ENCODE data around the gene GASK1A.

The GASK1A gene

DNA sequence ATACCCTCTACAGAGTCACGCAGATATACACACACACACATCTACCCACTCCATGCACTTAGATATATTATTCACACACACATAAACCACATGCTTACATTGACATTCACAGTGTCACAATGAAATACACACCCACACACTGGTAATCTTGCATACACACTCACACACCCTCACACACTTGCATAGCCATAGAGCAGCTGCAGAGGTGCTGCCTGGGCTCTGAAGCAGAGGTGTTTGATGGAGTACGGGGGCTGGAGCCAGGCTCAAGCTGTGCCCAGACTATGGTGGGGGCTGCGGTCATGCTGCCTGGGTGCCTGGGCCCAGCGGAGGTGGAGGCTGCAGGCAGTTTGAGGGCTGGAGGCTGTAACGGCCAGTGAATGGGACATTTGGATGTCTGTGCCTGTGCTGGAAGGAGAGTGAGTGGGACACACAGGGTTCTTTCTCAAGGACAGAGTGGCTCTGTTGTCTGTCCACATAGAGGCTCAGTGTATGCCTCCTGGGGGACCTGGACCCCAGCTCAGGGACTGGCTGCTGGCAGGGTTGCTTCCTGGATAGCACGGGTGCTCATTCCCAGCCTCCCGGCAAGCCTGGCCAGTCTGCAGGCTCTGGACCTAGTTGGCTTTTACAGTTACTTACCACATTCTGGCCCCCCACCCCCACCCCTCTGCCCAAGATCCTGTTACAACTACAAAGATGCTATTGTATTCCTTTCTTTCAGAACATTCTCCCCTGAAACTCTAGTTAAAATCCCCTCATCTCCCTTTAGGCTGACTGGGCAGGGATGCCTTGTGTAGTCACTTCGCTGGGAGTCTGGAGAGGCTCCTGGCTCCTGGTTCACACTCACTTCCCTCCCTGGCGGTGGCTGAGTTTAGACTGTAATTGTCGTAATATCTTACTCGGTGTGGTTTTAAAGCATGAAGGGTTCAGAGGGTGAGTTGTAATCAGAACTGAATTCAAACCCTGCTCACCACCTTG lies 12.5 kb downstream of the GASK1A start:
- TF ChIP-seq, protein P1, sequence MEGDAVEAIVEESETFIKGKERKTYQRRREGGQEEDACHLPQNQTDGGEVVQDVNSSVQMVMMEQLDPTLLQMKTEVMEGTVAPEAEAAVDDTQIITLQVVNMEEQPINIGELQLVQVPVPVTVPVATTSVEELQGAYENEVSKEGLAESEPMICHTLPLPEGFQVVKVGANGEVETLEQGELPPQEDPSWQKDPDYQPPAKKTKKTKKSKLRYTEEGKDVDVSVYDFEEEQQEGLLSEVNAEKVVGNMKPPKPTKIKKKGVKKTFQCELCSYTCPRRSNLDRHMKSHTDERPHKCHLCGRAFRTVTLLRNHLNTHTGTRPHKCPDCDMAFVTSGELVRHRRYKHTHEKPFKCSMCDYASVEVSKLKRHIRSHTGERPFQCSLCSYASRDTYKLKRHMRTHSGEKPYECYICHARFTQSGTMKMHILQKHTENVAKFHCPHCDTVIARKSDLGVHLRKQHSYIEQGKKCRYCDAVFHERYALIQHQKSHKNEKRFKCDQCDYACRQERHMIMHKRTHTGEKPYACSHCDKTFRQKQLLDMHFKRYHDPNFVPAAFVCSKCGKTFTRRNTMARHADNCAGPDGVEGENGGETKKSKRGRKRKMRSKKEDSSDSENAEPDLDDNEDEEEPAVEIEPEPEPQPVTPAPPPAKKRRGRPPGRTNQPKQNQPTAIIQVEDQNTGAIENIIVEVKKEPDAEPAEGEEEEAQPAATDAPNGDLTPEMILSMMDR (conservative IDR thresholded peaks at IDR 0.05; ENCODE audit: low read length): no peak
- no peak for DNase-seq (ENCODE audit: low read depth)
- H3K4me3 ChIP-seq (ENCODE audit: low read length): no peak overlapping the region

DNA sequence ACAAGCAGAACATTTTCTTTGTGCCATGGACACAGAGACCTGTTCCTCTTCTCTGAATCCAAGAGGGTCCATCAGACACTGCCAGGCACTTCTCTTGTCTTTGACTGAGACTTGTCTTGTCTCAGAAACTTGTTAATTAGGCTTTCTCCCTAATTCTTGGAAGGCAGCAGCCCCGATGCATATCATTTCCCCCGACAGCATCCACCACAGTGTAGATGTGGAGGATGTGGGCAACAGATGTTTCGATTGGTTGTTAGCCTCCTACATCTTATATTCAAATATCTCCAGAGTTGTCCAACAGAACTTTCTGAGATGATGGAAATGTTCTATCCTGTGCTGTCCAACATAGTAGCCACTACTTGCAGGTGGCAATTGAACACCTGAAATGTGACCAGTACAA lies 15.5 kb downstream of the GASK1A start:
- H3K4me3 ChIP-seq (ENCODE audit: low read length): no peak overlapping the region
- TF ChIP-seq, protein P1 (conservative IDR thresholded peaks at IDR 0.05; ENCODE audit: low read length): no peak
- DNase-seq (ENCODE audit: low read depth): no peak

GRCh38 chr3:42996021-42996420 lies 16.9 kb downstream of the GASK1A start:
- TF ChIP-seq, protein P1 (conservative IDR thresholded peaks at IDR 0.05; ENCODE audit: low read length): no peak
- no peak overlapping the region for H3K4me3 ChIP-seq (ENCODE audit: low read length)
- no peak for DNase-seq (ENCODE audit: low read depth)

DNA sequence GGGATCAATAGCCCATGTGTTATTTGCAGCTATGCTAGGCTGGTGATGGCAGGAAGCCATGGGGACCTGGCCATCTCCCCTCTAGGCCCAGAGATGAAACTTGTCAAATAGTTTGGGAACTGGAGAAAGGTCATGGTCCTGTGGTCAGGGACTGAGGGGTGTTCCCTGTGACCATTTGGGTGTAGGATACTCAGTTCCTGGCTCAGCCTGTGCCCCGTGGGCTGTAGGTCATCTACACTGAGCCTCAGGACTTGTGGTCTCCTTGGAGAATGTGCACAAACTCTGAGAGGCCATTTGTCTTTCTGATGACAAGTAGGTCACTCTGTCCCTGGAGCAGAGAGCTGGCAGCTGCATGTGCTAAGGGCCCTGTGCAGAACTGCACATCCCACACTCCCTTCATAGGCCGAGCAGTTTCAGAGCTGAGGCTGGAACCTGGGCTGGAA lies 17.5 kb downstream of the GASK1A start:
- no peak overlapping the region for H3K4me3 ChIP-seq (ENCODE audit: low read length)
- TF ChIP-seq, protein P1 (conservative IDR thresholded peaks at IDR 0.05; ENCODE audit: low read length): no peak
- DNase-seq (ENCODE audit: low read depth): no peak

DNA sequence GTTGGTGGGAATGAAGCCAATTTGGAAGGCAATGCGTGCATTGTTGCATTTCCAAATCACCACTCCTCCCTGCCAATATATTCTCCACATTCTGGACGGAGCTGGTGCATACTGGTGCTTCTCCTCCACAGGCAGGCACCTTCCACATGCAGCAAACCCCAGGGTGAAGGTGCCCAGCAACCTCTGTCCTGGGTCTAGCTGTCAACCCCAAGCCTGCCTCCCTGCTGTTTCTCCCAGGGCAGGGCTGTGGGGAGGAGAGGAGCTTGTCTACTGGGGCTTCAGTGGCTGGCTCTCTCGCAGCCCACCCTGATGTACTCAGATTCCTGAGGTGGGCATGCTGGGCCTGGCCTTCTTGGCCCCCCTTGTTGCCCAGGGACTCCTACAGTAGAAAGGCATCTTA lies 20.1 kb downstream of the GASK1A start:
- no peak overlapping the region for H3K4me3 ChIP-seq (ENCODE audit: low read length)
- TF ChIP-seq, protein P1 (conservative IDR thresholded peaks at IDR 0.05; ENCODE audit: low read length): no peak
- DNase-seq (ENCODE audit: low read depth): no peak

- TF ChIP-seq, protein P1 (conservative IDR thresholded peaks at IDR 0.05; ENCODE audit: low read length): no peak
- H3K4me3 ChIP-seq (ENCODE audit: low read length): no peak overlapping the region
- DNase-seq (ENCODE audit: low read depth): no peak
Observed at GRCh38 chr3:42999632-43000031, 20.5 kb downstream of the GASK1A start.

- no peak overlapping the region for H3K4me3 ChIP-seq (ENCODE audit: low read length)
- no peak for DNase-seq (ENCODE audit: low read depth)
- TF ChIP-seq, protein P1 (conservative IDR thresholded peaks at IDR 0.05; ENCODE audit: low read length): no peak
Observed at GRCh38 chr3:43000387-43000786, 21.3 kb downstream of the GASK1A start.
